ENCODE results near the gene CTIF.

GRCh38 chr18:48894799-48895346, 356.0 kb downstream of the CTIF start:
- no peak for TF ChIP-seq CTCF (IDR thresholded peaks at IDR 0.05)
- TF ChIP-seq MAX (IDR thresholded peaks at IDR 0.05; ENCODE audit: low read depth), result no peak
- no peak for TF ChIP-seq POLR2AphosphoS5 (IDR thresholded peaks at IDR 0.05; ENCODE audit: low read depth, low read length)
- no peak for TF ChIP-seq TCF12 (IDR thresholded peaks at IDR 0.05)
- TF ChIP-seq EP300 (IDR thresholded peaks at IDR 0.05; ENCODE audit: borderline replicate concordance in 1 of 2, low read depth in 1 of 2, low read length in 1 of 2), result no peak
- no peak for TF ChIP-seq YY1 (IDR thresholded peaks at IDR 0.05; ENCODE audit: low read depth)
- TF ChIP-seq NFIC (IDR thresholded peaks at IDR 0.05; ENCODE audit: borderline replicate concordance), result no peak

Measured in SK-N-SH (cell line).